Measurements from ENCODE around the gene RAD51B. TPM values are rescaled to one million over a fixed set of nuclear protein-coding genes. Genes with fewer than 3 reads are reported as not detected.

The RAD51B gene
- total RNA-seq, 1 experiment from 2014 or later, result 20.0 TPM

DNA sequence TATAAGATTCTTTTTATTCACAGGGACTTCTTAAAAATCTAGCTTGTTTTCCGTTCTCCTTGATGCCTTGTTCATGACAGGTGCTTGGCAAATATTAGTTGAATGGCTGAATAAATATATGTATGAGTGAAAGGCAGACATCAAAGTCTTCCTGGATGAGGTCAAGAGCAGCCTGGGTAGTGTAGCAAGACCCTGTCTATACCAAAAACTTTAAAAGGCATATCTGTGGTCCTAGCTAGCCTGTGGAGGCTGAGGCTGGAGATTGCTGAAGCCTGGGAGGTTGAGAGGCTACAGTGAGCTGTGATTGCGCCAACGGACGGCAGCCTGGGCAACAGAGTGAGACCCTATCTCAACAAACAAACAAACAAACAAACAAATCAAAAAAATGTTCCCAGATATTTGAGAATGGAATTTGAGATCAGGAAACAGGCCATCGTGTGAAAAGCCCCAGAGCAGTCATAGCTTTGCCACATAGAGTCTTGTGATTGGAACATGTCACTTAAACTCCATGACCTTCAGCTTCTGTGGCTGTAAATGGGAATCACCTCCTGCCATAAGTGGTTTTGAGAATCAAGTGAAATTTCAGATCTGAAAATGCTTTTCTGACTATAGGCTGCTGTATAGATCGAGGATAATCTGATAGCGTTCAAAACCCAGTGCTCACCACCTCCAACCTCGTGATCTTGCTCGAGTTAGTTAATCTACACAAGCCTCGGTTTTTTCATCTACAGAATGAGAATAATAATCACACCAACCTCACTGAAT lies 908.9 kb downstream of the RAD51B start:
- ChIA-PET RAD21 (ENCODE audit: low non-redundant PET in 1 of 2, low total read pairs in 2 of 2, uncharacterized antibody in 2 of 2, unreplicated experiment in 2 of 2) (no interaction called here), CTCF (no interaction called here), POLR2A (no interaction called here)
- intact Hi-C loops (cut with micrococcal nuclease), result no loop called here
- ATAC-seq, result no peak
- Histone ChIP-seq H3K9ac (ENCODE audit: low read length) (no peak overlapping the region), H3K9me3 (ENCODE audit: control insufficient read depth in 1 of 2, insufficient read depth in 1 of 2, low read depth in 1 of 2, low read length in 2 of 2) (no peaks in the 10 kb centered on the region), H3K79me2 (ENCODE audit: insufficient read depth, low read length) (no peaks in the 10 kb centered on the region), H3K27me3 (ENCODE audit: insufficient read depth, low read length) (no peaks in the 10 kb centered on the region), H2AFZ (ENCODE audit: low read depth, low read length, poor library complexity, severe bottlenecking) (no peak overlapping the region), H3K4me1 (ENCODE audit: control insufficient read depth in 1 of 2, insufficient read depth in 2 of 2, low read length in 2 of 2) (no peaks in the 10 kb centered on the region), H3K4me2 (ENCODE audit: low read length) (no peak overlapping the region), H3K4me3 (replicated peaks in 1 of 2; ENCODE audit: low read depth in 1 of 2, low read length in 2 of 2) (no peak overlapping the region), H3K27ac (ENCODE audit: low read depth, low read length) (no peak overlapping the region), H3K36me3 (ENCODE audit: control insufficient read depth in 1 of 2, insufficient read depth in 2 of 2, low read length in 2 of 2) (no peaks in the 10 kb centered on the region), H4K20me1 (ENCODE audit: insufficient read depth) (no peaks in the 10 kb centered on the region), H3K9me2 (ENCODE audit: insufficient read depth) (no peaks in the 10 kb centered on the region)
- BruUV-seq (replicated peaks), result no TSS peak
- TF ChIP-seq POLR2AphosphoS5 (IDR thresholded peaks at IDR 0.05; ENCODE audit: low read depth, low read length) (no peak), YY1 (IDR thresholded peaks at IDR 0.05; ENCODE audit: extremely low read depth, insufficient replicate concordance, low read depth, low read length) (no peak), RAD21 (IDR thresholded peaks at IDR 0.05; ENCODE audit: low read depth) (no peak), ZNF274 (IDR thresholded peaks at IDR 0.05; ENCODE audit: low read depth, low read length) (no peak), ELF1 (IDR thresholded peaks at IDR 0.05; ENCODE audit: borderline replicate concordance, low read depth) (no peak), SIN3A (IDR thresholded peaks at IDR 0.05; ENCODE audit: low read depth) (no peak), JUND (IDR thresholded peaks at IDR 0.05) (no peak), FOSL1 (IDR thresholded peaks at IDR 0.05; ENCODE audit: low read depth) (no peak), EGR1 (IDR thresholded peaks at IDR 0.05; ENCODE audit: low read depth) (no peak), SP1 (IDR thresholded peaks at IDR 0.05; ENCODE audit: low read depth) (no peak), CEBPB (IDR thresholded peaks at IDR 0.05; ENCODE audit: low read depth) (no peak)
- TF ChIP-seq, protein P1, sequence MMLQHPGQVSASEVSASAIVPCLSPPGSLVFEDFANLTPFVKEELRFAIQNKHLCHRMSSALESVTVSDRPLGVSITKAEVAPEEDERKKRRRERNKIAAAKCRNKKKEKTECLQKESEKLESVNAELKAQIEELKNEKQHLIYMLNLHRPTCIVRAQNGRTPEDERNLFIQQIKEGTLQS (IDR thresholded peaks at IDR 0.05), result no peak
- no peak for DNase-seq (ENCODE audit: low read depth, low spot score)

All from HCT116 (cell line).